ENCODE data around the gene PCDHA12. TPM values are rescaled to one million over a fixed set of nuclear protein-coding genes. Genes with fewer than 3 reads are reported as not detected.

PCDHA12 gene
- total RNA-seq, 2 donors from 2014 or later = not detected

- DNase-seq = no peak
- no peak overlapping the region for H3K27ac Mint-ChIP-seq
- H3K4me3 Mint-ChIP-seq = no peak overlapping the region
- peaks cover 4% of the 10 kb centered on the region for H3K9me3 ChIP-seq (ENCODE audit: control insufficient read depth, low read length, poor library complexity, severe bottlenecking)
- H3K36me3 Mint-ChIP-seq (ENCODE audit: low read depth) = no peaks in the 10 kb centered on the region
- no peaks in the 10 kb centered on the region for H3K4me1 Mint-ChIP-seq
- ATAC-seq = no peak
- H3K27me3 Mint-ChIP-seq = peaks cover 11% of the 10 kb centered on the region
Observed at GRCh38 chr5:140877262-140877581, 2.1 kb downstream of the PCDHA12 start.

GRCh38 chr5:140881889-140882590, 6.9 kb downstream of the PCDHA12 start, which contains the start of gene PCDHA13:
Gene PCDHA13 (plus strand): TSS chr5:140882124. CDS start chr5:140882269, 145 bp downstream.
- peaks cover 6% of the 10 kb centered on the region for H3K27me3 Mint-ChIP-seq
- H3K9me3 ChIP-seq (ENCODE audit: control insufficient read depth, low read length, poor library complexity, severe bottlenecking) = peaks cover 4% of the 10 kb centered on the region
- ATAC-seq (no peak), DNase-seq (no peak)
- H3K27ac Mint-ChIP-seq = no peak within 1 kb of the TSS
- H3K36me3 Mint-ChIP-seq (ENCODE audit: low read depth) = no peaks in the 10 kb centered on the region
- H3K4me1 Mint-ChIP-seq = no peaks in the 10 kb centered on the region
- no peak within 1 kb of the TSS for H3K4me3 Mint-ChIP-seq

DNA sequence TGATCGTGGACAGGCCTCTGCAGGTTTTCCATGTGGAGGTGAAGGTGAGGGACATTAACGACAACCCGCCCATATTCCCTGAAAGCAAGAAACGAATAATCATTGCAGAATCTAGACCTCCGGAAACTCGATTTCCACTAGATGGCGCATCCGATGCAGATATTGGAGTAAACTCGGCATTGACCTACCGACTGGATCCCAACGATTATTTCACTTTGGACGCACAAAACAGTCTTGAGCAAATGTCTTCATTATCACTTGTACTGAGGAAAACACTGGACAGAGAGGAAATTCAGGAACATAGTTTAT, 7.4 kb downstream of the PCDHA12 start:
- Mint-ChIP-seq H3K4me1 (no peaks in the 10 kb centered on the region), H3K27me3 (peaks cover 6% of the 10 kb centered on the region), H3K27ac (no peak overlapping the region), H3K36me3 (ENCODE audit: low read depth) (no peaks in the 10 kb centered on the region), H3K4me3 (no peak overlapping the region)
- H3K9me3 ChIP-seq (ENCODE audit: control insufficient read depth, low read length, poor library complexity, severe bottlenecking) = peaks cover 4% of the 10 kb centered on the region
- ATAC-seq (no peak), DNase-seq (no peak)

DNA sequence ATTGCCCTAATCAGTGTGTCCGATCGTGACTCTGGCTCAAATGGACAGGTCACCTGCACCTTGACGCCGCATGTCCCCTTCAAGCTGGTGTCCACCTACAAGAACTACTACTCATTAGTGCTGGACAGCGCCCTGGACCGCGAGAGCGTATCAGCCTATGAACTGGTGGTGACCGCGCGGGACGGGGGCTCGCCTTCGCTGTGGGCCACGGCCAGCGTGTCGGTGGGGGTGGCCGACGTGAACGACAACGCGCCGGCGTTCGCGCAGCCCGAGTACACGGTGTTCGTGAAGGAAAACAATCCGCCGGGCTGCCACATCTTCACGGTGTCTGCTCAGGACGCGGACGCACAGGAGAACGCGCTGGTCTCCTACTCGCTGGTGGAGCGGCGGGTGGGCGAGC, 8.3 kb downstream of the PCDHA12 start:
- Mint-ChIP-seq H3K27ac (no peak overlapping the region), H3K4me1 (no peaks in the 10 kb centered on the region), H3K4me3 (no peak overlapping the region), H3K27me3 (peaks cover 6% of the 10 kb centered on the region), H3K36me3 (ENCODE audit: low read depth) (no peaks in the 10 kb centered on the region)
- peaks cover 4% of the 10 kb centered on the region for H3K9me3 ChIP-seq (ENCODE audit: control insufficient read depth, low read length, poor library complexity, severe bottlenecking)
- DNase-seq (no peak), ATAC-seq (no peak)

- Mint-ChIP-seq H3K4me1 (no peaks in the 10 kb centered on the region), H3K4me3 (no peak overlapping the region), H3K27me3 (peaks cover 6% of the 10 kb centered on the region), H3K36me3 (ENCODE audit: low read depth) (no peaks in the 10 kb centered on the region), H3K27ac (no peak overlapping the region)
- no peak for DNase-seq
- H3K9me3 ChIP-seq (ENCODE audit: control insufficient read depth, low read length, poor library complexity, severe bottlenecking) = peaks cover 4% of the 10 kb centered on the region
- ATAC-seq = no peak
Observed at GRCh38 chr5:140883927-140884697, 9.0 kb downstream of the PCDHA12 start.

DNA sequence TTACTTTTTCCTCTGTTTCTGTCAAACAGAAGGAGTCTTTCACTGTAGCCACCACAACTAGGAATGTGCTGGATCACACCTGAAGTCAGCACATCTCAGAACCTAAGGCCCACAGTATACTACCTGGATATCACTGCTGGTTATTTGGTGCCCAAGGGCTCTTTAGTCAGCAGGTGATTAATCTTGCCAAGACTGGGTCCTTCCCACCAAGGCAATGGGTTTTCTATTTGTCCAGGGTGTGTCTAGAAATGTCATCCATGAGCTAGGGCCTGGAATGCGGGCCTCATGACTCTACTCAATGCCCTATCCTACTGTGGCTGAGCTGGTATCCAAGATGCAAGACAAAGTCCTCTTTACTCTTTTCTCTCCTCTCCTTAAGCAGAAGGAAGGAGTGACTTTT, 41.2 kb downstream of the PCDHA12 start:
- Mint-ChIP-seq H3K27me3 (peaks cover 6% of the 10 kb centered on the region), H3K36me3 (ENCODE audit: low read depth) (no peaks in the 10 kb centered on the region), H3K4me1 (no peaks in the 10 kb centered on the region), H3K4me3 (no peak overlapping the region), H3K27ac (no peak overlapping the region)
- ATAC-seq (no peak), DNase-seq (no peak)
- no peaks in the 10 kb centered on the region for H3K9me3 ChIP-seq (ENCODE audit: control insufficient read depth, low read length, poor library complexity, severe bottlenecking)

DNA sequence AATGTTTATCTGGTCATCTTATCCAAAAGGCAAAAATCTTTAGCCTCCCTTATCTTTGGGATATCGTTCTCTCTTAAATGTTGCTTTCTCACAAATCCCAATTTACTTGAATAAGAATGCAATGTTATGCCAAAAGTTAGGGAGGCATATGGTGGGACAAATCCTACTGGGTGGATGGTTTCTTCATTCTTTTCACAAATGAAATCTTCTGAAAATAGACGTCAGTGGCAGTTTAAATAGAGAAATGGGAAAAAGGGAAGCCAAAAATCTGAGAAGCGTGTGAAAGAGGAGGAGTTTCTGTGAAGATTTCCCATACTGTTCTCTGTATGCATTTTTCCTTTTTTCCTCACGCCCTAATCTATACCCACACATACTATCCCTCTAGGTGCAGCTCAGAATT, 48.5 kb downstream of the PCDHA12 start:
- no peak for DNase-seq
- Mint-ChIP-seq H3K36me3 (ENCODE audit: low read depth) (no peaks in the 10 kb centered on the region), H3K27me3 (peaks cover 21% of the 10 kb centered on the region), H3K4me3 (no peak overlapping the region), H3K27ac (no peak overlapping the region), H3K4me1 (peaks cover 2% of the 10 kb centered on the region)
- no peak for ATAC-seq
- no peaks in the 10 kb centered on the region for H3K9me3 ChIP-seq (ENCODE audit: control insufficient read depth, low read length, poor library complexity, severe bottlenecking)

DNA sequence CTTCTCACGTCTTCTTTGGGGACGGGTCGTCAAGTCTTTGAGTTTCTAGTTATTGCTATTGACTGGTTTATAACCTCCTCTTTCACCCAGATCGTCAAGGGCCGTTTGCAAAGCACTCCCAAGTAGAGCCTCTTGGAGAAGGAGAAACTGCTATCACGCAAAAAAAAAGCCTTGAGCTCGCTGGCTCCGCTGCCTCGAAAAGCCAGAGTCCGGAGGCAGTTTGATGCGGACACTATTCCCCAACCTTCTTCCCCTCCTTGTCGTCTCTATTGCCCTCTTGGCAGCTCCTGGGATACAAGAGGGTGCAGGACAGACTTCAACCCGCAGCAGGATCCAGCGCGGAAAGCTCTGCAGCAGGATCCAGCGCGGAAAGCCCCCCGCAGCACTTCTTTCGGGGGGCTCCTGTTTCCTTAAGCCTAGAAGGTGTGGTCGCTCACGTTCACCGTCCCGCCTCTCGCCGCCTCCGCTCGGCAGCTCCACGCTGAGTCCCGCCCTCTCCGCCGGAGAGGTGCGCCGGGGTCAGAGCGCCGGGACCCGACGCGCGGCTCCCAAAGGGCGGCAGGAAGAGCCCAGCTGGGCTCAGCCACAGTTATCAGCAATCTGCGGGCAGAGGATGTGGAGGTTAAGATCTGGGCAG, 50.8 kb downstream of the PCDHA12 start, which contains the start of gene PCDHAC1:
Gene PCDHAC1, plus strand, starts transcription at position 494 of the 637 bp plus-strand sequence. CDS start 594 bp downstream, outside the sequence.
- DNase-seq (no peak), ATAC-seq (no peak)
- H3K4me3 Mint-ChIP-seq = peak within 1 kb of the TSS; percentile 81
- H3K27ac Mint-ChIP-seq = no peak within 1 kb of the TSS
- H3K36me3 Mint-ChIP-seq (ENCODE audit: low read depth) = no peaks in the 10 kb centered on the region
- peaks cover 32% of the 10 kb centered on the region for H3K27me3 Mint-ChIP-seq
- H3K9me3 ChIP-seq (ENCODE audit: control insufficient read depth, low read length, poor library complexity, severe bottlenecking) = no peaks in the 10 kb centered on the region
- peaks cover 2% of the 10 kb centered on the region for H3K4me1 Mint-ChIP-seq

GRCh38 chr5:140926443-140927227, 51.5 kb downstream of the PCDHA12 start:
- ATAC-seq = peak; percentile 84
- Mint-ChIP-seq H3K27ac (no peak overlapping the region), H3K4me1 (peaks cover 2% of the 10 kb centered on the region), H3K4me3 (peak overlapping the region; percentile 81), H3K27me3 (peaks cover 32% of the 10 kb centered on the region), H3K36me3 (ENCODE audit: low read depth) (no peaks in the 10 kb centered on the region)
- H3K9me3 ChIP-seq (ENCODE audit: control insufficient read depth, low read length, poor library complexity, severe bottlenecking) = no peaks in the 10 kb centered on the region
- peak in 2 of 3 donors; percentile 14 to 17 for DNase-seq

GRCh38 chr5:140927228-140927573, 52.1 kb downstream of the PCDHA12 start:
- Mint-ChIP-seq H3K36me3 (ENCODE audit: low read depth) (no peaks in the 10 kb centered on the region), H3K27ac (no peak overlapping the region), H3K27me3 (peaks cover 32% of the 10 kb centered on the region), H3K4me3 (peak overlapping the region; percentile 81), H3K4me1 (peaks cover 2% of the 10 kb centered on the region)
- no peak for ATAC-seq
- DNase-seq = no peak
- H3K9me3 ChIP-seq (ENCODE audit: control insufficient read depth, low read length, poor library complexity, severe bottlenecking) = no peaks in the 10 kb centered on the region

Other genes with a start within 250 kb of the PCDHA12 start
- 1 to 10 TPM; 1.4 to 9.2 TPM for gene CD14, start 242.1 kb upstream of the PCDHA12 start, total RNA-seq
- gene TMCO6, start 235.9 kb upstream of the PCDHA12 start, total RNA-seq = 10 to 100 TPM; 18.3 to 23.1 TPM
- gene NDUFA2, start 227.7 kb upstream of the PCDHA12 start, total RNA-seq = 10 to 100 TPM; 40.7 to 46.2 TPM
- gene IK, start 227.5 kb upstream of the PCDHA12 start, total RNA-seq = 100 to 1,000 TPM; 168 to 172 TPM
- gene WDR55, start 210.4 kb upstream of the PCDHA12 start, total RNA-seq = 10 to 100 TPM; 34.8 to 36.3 TPM
- gene DND1, start 201.7 kb upstream of the PCDHA12 start, total RNA-seq = 1 to 10 TPM; 1.2 to 1.9 TPM
- gene HARS1, start 183.9 kb upstream of the PCDHA12 start, total RNA-seq = 10 to 100 TPM; 44.8 to 49.3 TPM
- gene HARS2, start 183.9 kb upstream of the PCDHA12 start, total RNA-seq = 10 to 100 TPM; 33.5 to 34.9 TPM
- gene ZMAT2, start 174.9 kb upstream of the PCDHA12 start, total RNA-seq = 10 to 100 TPM; 40.9 to 41.5 TPM
- not detected for gene PCDHA1, start 89.2 kb upstream of the PCDHA12 start, total RNA-seq
- gene PCDHA2, start 80.5 kb upstream of the PCDHA12 start, total RNA-seq = not detected
- gene PCDHA3, start 74.3 kb upstream of the PCDHA12 start, total RNA-seq = not detected
- gene PCDHA4, start 68.2 kb upstream of the PCDHA12 start, total RNA-seq = not detected
- gene PCDHA5, start 53.7 kb upstream of the PCDHA12 start, total RNA-seq = not detected
- gene PCDHA6, start 47.3 kb upstream of the PCDHA12 start, total RNA-seq = not detected
- not detected for gene PCDHA7, start 41.0 kb upstream of the PCDHA12 start, total RNA-seq
- gene PCDHA8, start 34.1 kb upstream of the PCDHA12 start, total RNA-seq = not detected
- gene PCDHA9, start 26.9 kb upstream of the PCDHA12 start, total RNA-seq = not detected
- not detected for gene PCDHA10, start 19.4 kb upstream of the PCDHA12 start, total RNA-seq
- not detected for gene PCDHA11, start 6.4 kb upstream of the PCDHA12 start, total RNA-seq
- gene PCDHA13, start 6.8 kb downstream of the PCDHA12 start, total RNA-seq = not detected
- not detected for gene PCDHAC1, start 51.0 kb downstream of the PCDHA12 start, total RNA-seq
- gene PCDHAC2, start 91.2 kb downstream of the PCDHA12 start, total RNA-seq = not detected
- not detected for gene PCDHB1, start 176.1 kb downstream of the PCDHA12 start, total RNA-seq
- gene PCDHB2, start 219.3 kb downstream of the PCDHA12 start, total RNA-seq = under 1 TPM; 0.13 to 0.25 TPM
- gene PCDHB3, start 225.2 kb downstream of the PCDHA12 start, total RNA-seq = not detected
- not detected for gene PCDHB4, start 246.5 kb downstream of the PCDHA12 start, total RNA-seq

Measured in T-helper 17 cell (primary cell).